GM12878 (cell line): ENCODE measurements around the gene FGF10. TPM values are rescaled to one million over a fixed set of nuclear protein-coding genes. Genes with fewer than 3 reads are reported as not detected.

Experiments
- ATAC-seq: fragments of 200-7000 bp; cut with Tn5 transposase; 3 replicates; pipeline ENCODE4 v1.9.1; 2020; ENCODE audit warnings: mild to moderate bottlenecking, moderate library complexity
- BruUV-seq: library from RNA; stranded (reverse); fragments of 400-500 nt; replicated peaks from 2 replicates; lab custom pipeline; 2021; lab: Mats Ljungman, UMichigan
- CTCF ChIA-PET: fragments of 300-600 bp; sonication (Branson Sonifier 250); formaldehyde crosslinking; extraction: SDS; loops from one replicate; lab custom pipeline; 2021; ENCODE audit warnings: inconsistent platforms; lab: Yijun Ruan, JAX
- POLR2A ChIA-PET: fragments of 350-600 bp; formaldehyde crosslinking; extraction: SDS; loops from one replicate; lab custom pipeline; 2021; ENCODE audit warnings: inconsistent platforms; lab: Charles Lee
- RAD21 ChIA-PET: fragments of 300-600 bp; sonication (Branson Sonifier 250); formaldehyde crosslinking; loops from one replicate; lab custom pipeline; 2023; ENCODE audit warnings: antibody characterized with exemption; ENCODE audit not compliant: unreplicated experiment; lab: Charles Lee
- SMC1A ChIA-PET: fragments of 300-600 bp; sonication (Branson Sonifier 250); formaldehyde crosslinking; loops from one replicate; lab custom pipeline; 2023; ENCODE audit not compliant: unreplicated experiment, uncharacterized antibody; lab: Charles Lee
- DNase-seq: peaks from one replicate; pipeline ENCODE4 v3.0.0-alpha.2; 2011; ENCODE audit warnings: low read depth, low spot score
- FAIRE-seq: peaks from 3 replicates; lab custom pipeline; 2011; peaks lifted over from hg19 to GRCh38; lab: Jason Lieb, UNC
- H2AFZ ChIP-seq: 2 replicates; pipeline ENCODE4 v1.6.0; 2011; ENCODE audit warnings: low read depth, low read length, control low read depth; ENCODE audit not compliant: control insufficient read depth
- H3K27ac ChIP-seq: 2 replicates; pipeline ENCODE4 v1.5.1; 2011; ENCODE audit warnings: control low read depth; ENCODE audit not compliant: control insufficient read depth, insufficient read depth
- H3K27me3 ChIP-seq, 2 experiments: replicated peaks in 1 of 2; 2 replicates each; pipeline versions ENCODE4 v1.6.0 to v1.6.1; 2011; ENCODE audit warnings: low read length in 1 of 2; ENCODE audit not compliant: control insufficient read depth in 2 of 2, insufficient read depth in 2 of 2
- H3K36me3 ChIP-seq, 2 experiments: 2 replicates each; pipeline ENCODE4 v1.5.1; 2011; ENCODE audit warnings: low read length in 1 of 2; ENCODE audit not compliant: control insufficient read depth in 2 of 2, insufficient read depth in 2 of 2
- H3K4me1 ChIP-seq: 2 replicates; pipeline ENCODE4 v1.6.1; 2011; ENCODE audit warnings: mild to moderate bottlenecking, low read length, moderate library complexity, mixed read lengths; ENCODE audit not compliant: control insufficient read depth, insufficient read depth
- H3K4me2 ChIP-seq: 2 replicates; pipeline ENCODE4 v1.6.0; 2011; ENCODE audit warnings: control low read depth; ENCODE audit not compliant: control insufficient read depth, insufficient read depth
- H3K4me3 ChIP-seq: fragments of 200-600 bp; sonication (generic); 2 replicates; pipeline ENCODE4 v1.5.1; 2016
- H3K79me2 ChIP-seq: 2 replicates; pipeline ENCODE4 v1.6.0; 2011; ENCODE audit warnings: low read length; ENCODE audit not compliant: control insufficient read depth, insufficient read depth
- H3K9ac ChIP-seq: 2 replicates; pipeline ENCODE4 v1.8.0; 2011; ENCODE audit warnings: low read length, control low read depth, mixed read lengths; ENCODE audit not compliant: control insufficient read depth, insufficient read depth
- H3K9me3 ChIP-seq: replicated peaks from 3 replicates; pipeline ENCODE4 v1.5.1; 2011; ENCODE audit warnings: mild to moderate bottlenecking, low read length; ENCODE audit not compliant: control insufficient read depth, insufficient read depth
- H4K20me1 ChIP-seq: 2 replicates; pipeline ENCODE4 v1.6.0; 2011; ENCODE audit not compliant: control insufficient read depth, insufficient read depth
- BCL11A ChIP-seq: IDR thresholded peaks from 2 replicates; pipeline ENCODE4 v1.6.1; 2011; ENCODE audit warnings: low read depth, low read length
- CBX3 ChIP-seq: fragments of 200-600 bp; sonication (generic); IDR thresholded peaks from 2 replicates; pipeline ENCODE4 v1.6.1; 2016; ENCODE audit warnings: low read depth, borderline replicate concordance
- GABPA ChIP-seq: IDR thresholded peaks from 2 replicates; pipeline ENCODE4 v1.6.1; 2014; ENCODE audit warnings: antibody characterized with exemption, low read depth, mild to moderate bottlenecking, inconsistent platforms
- KDM1A ChIP-seq: fragments of 200-600 bp; sonication (generic); IDR thresholded peaks from 2 replicates; pipeline ENCODE4 v1.6.1; 2016; ENCODE audit warnings: borderline replicate concordance
- NFYA ChIP-seq: IDR thresholded peaks from 2 replicates; pipeline ENCODE4 v1.6.1; 2011; ENCODE audit warnings: low read depth, mild to moderate bottlenecking, low read length, improper control_type of control experiment, borderline replicate concordance
- NR2F1 ChIP-seq: fragments of 450-650 bp; conservative IDR thresholded peaks from 2 replicates; pipeline ENCODE4 v1.6.1; 2017; ENCODE audit warnings: mild to moderate bottlenecking
- PRDM15 ChIP-seq: fragments of 450-650 bp; formaldehyde crosslinking; IDR thresholded peaks from 2 replicates; pipeline ENCODE4 v1.4.0; 2020; ENCODE audit warnings: mild to moderate bottlenecking, moderate library complexity
- SIN3A ChIP-seq: IDR thresholded peaks from 2 replicates; pipeline ENCODE4 v1.6.1; 2012; ENCODE audit warnings: low read depth, low read length, improper control_type of control experiment
- SIX5 ChIP-seq: IDR thresholded peaks from 2 replicates; pipeline ENCODE4 v1.6.1; 2011; ENCODE audit warnings: mild to moderate bottlenecking, low read depth, low read length, moderate library complexity; ENCODE audit not compliant: severe bottlenecking
- SKIL ChIP-seq: fragments of 450-650 bp; IDR thresholded peaks from 2 replicates; pipeline ENCODE4 v1.6.1; 2017; ENCODE audit warnings: mild to moderate bottlenecking, low read depth, inconsistent platforms; ENCODE audit not compliant: poor library complexity, severe bottlenecking
- SMARCA5 ChIP-seq: fragments of 450-650 bp; IDR thresholded peaks from 2 replicates; pipeline ENCODE4 v1.6.1; 2017; ENCODE audit warnings: mild to moderate bottlenecking
- TCF12 ChIP-seq: IDR thresholded peaks from 2 replicates; pipeline ENCODE4 v1.6.1; 2011; ENCODE audit warnings: low read depth, mild to moderate bottlenecking, low read length
- YBX1 ChIP-seq: fragments of 450-650 bp; IDR thresholded peaks from 2 replicates; pipeline ENCODE4 v1.6.1; 2016; ENCODE audit warnings: antibody characterized with exemption
- ZZZ3 ChIP-seq: IDR thresholded peaks from 2 replicates; pipeline ENCODE4 v1.6.1; 2011; ENCODE audit warnings: low read depth; ENCODE audit not compliant: control insufficient read depth, insufficient read length
- WGBS: methylation state at CpG from one replicate; pipeline ENCODE4 v1.1.6; 2016; ENCODE audit warnings: low lambda C conversion rate; ENCODE audit not compliant: insufficient replicate concordance, insufficient coverage; ENCODE audit errors: missing lambda C conversion rate; 5-methylcytosine and 5-hydroxymethylcytosine counted together
- in situ Hi-C: fragments of 300-500 bp; cut with MboI; formaldehyde crosslinking; loops from 9 replicates; pipeline ENCODE4 v1.14.3; 2018; ENCODE audit warnings: mixed read lengths
- intact Hi-C: fragments of 100-400 bp; cut with micrococcal nuclease; formaldehyde crosslinking; loops from one replicate; pipeline ENCODE4 v1.14.2; 2022; ENCODE audit not compliant: unreplicated experiment
- polyA plus RNA-seq, 11 experiments: library from polyadenylated mRNA; depleted of rRNA in 4 of 11; unstranded in 6 of 11; stranded (reverse) in 5 of 11; fragments of >200 nt; fragmentation: Nextera tagmentation in 4 of 11; fragmentation: Illumina TruSeq in 1 of 11; extraction: Ambion mirVana in 4 of 11; extraction: Trizol in 1 of 11; gene quantifications; 1 replicate in 1 of 11; 2 replicates in 10 of 11; pipeline versions ENCODE4 v1.2.1 to v1.2.3, GENCODE V29; 2011 to 2016; ENCODE audit warnings: inconsistent platforms in 2 of 11, missing spikeins in 2 of 11, low read depth in 1 of 11
- total RNA-seq, 4 experiments: library from RNA; depleted of rRNA in 3 of 4; stranded (reverse); fragments of >200 nt in 3 of 4; fragmentation: Illumina TruSeq in 1 of 4; extraction: Trizol in 1 of 4; gene quantifications; 2 replicates each; pipeline versions ENCODE4 v1.2.1 to v1.2.3, GENCODE V29; 2013 to 2021
- TF ChIP-seq, protein P1 (sequence below): fragments of 450-650 bp; IDR thresholded peaks from 2 replicates; pipeline ENCODE4 v1.6.1; 2017; ENCODE audit warnings: mild to moderate bottlenecking, moderate library complexity

FGF10 gene
- total and polyA plus RNA-seq, 10 of the 15 experiments (the other 5 are each of a cell fraction or from before 2014, with no cell fraction given): not detected

DNA sequence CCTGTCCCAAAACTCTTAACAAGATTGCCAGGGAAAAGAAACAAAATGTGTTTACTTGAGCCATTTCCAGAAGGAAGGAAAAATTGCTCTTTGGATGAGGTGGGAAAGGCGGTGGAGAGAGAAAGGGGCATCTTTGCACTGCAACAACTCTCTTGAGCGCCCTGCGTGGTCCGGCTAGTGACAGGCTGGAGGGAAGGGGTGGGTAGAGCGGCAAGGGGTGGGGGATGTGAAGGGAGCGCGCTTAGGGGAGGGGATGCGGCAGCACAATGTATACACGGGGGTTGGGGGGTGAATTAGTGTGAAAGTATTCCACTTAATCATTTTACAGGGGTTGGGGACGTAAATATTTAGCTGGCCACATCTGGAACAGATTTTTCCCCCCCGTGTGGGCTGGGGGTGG lies 1.3 kb downstream of the FGF10 start (continued):
- TF ChIP-seq, protein P1, sequence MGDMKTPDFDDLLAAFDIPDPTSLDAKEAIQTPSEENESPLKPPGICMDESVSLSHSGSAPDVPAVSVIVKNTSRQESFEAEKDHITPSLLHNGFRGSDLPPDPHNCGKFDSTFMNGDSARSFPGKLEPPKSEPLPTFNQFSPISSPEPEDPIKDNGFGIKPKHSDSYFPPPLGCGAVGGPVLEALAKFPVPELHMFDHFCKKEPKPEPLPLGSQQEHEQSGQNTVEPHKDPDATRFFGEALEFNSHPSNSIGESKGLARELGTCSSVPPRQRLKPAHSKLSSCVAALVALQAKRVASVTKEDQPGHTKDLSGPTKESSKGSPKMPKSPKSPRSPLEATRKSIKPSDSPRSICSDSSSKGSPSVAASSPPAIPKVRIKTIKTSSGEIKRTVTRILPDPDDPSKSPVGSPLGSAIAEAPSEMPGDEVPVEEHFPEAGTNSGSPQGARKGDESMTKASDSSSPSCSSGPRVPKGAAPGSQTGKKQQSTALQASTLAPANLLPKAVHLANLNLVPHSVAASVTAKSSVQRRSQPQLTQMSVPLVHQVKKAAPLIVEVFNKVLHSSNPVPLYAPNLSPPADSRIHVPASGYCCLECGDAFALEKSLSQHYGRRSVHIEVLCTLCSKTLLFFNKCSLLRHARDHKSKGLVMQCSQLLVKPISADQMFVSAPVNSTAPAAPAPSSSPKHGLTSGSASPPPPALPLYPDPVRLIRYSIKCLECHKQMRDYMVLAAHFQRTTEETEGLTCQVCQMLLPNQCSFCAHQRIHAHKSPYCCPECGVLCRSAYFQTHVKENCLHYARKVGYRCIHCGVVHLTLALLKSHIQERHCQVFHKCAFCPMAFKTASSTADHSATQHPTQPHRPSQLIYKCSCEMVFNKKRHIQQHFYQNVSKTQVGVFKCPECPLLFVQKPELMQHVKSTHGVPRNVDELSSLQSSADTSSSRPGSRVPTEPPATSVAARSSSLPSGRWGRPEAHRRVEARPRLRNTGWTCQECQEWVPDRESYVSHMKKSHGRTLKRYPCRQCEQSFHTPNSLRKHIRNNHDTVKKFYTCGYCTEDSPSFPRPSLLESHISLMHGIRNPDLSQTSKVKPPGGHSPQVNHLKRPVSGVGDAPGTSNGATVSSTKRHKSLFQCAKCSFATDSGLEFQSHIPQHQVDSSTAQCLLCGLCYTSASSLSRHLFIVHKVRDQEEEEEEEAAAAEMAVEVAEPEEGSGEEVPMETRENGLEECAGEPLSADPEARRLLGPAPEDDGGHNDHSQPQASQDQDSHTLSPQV: no peak
- TF ChIP-seq YBX1 (no peak), NFYA (no peak), SMARCA5 (no peak), NR2F1 (no peak)

DNA sequence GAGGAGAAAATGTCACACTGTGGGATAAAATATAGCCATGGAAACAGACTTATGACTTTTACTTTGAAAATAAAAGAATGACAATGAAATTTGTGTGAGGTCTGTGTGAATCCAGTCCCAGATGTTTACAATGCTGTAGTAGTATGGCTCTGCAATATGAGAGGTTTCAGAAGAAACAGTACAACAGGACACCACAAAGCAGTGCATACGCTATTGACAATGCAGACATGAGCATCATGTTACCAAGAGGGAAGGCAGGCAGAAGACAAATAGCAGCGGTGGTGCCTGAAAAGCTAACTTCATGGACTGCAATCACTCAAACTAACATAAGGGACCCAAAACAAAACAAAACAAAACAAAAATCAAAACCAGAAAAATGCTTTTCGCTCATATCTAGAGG lies 1.8 kb downstream of the FGF10 start:
- Histone ChIP-seq H2AFZ (no peak overlapping the region), H3K79me2 (no peaks in the 10 kb centered on the region), H3K9me3 (no peaks in the 10 kb centered on the region), H3K9ac (no peak overlapping the region), H3K4me3 (no peak overlapping the region), H3K27me3 (peaks cover 4 to 19% of the 10 kb centered on the region in 2 experiments; a peak in 3 of 4 replicates), H3K27ac (no peak overlapping the region), H4K20me1 (no peaks in the 10 kb centered on the region), H3K4me2 (no peak overlapping the region), H3K4me1 (no peaks in the 10 kb centered on the region), H3K36me3 (no peaks in the 10 kb centered on the region)
- POLR2A ChIA-PET: no interaction called here
- ATAC-seq: no peak
- in situ Hi-C loops (no loop called here), intact Hi-C loops (no loop called here)
- CTCF ChIA-PET: no interaction called here
- SMC1A ChIA-PET: no interaction called here
- FAIRE-seq: no peak
- RAD21 ChIA-PET: no interaction called here
- WGBS: 4% methylated on average over 3 of the region's 3 CpGs
- no TSS peak for BruUV-seq
- no peak for DNase-seq
- no peak for TF ChIP-seq GABPA
- no peak for TF ChIP-seq SIN3A
- no peak for TF ChIP-seq CBX3
- no peak for TF ChIP-seq NR2F1
- TF ChIP-seq SKIL: no peak
- TF ChIP-seq PRDM15 (CRISPR knock-in tag): no peak
- no peak for TF ChIP-seq SIX5
- TF ChIP-seq TCF12: no peak
- no peak for TF ChIP-seq BCL11A
- no peak for TF ChIP-seq ZZZ3
- TF ChIP-seq KDM1A: no peak
